Neural cell (in vitro differentiated cells): ENCODE data around the gene ARGLU1. TPM values are rescaled to one million over a fixed set of nuclear protein-coding genes. Genes with fewer than 3 reads are reported as not detected.

Source experiments
- H2AFZ ChIP-seq: fragments of 200-600, 300-800 bp; sonication (generic), shearing (Covaris generic); 2 replicates; pipeline ENCODE4 v1.6.0; 2014; ENCODE audit warnings: low read depth, mild to moderate bottlenecking, antibody characterized with exemption, low read length, moderate library complexity
- H3F3A ChIP-seq: fragments of 200-600 bp; shearing (Covaris generic); 2 replicates; pipeline ENCODE4 v1.6.1; 2016; ENCODE audit warnings: mild to moderate bottlenecking, moderate library complexity, mixed read lengths, antibody characterized with exemption, low read length; ENCODE audit not compliant: insufficient read depth, poor library complexity, severe bottlenecking
- H3K27ac ChIP-seq: fragments of 200-600, 300-800 bp; sonication (generic), shearing (Covaris generic); 2 replicates; pipeline ENCODE4 v1.5.1; 2014; ENCODE audit warnings: mild to moderate bottlenecking, low read length, moderate library complexity
- H3K27me3 ChIP-seq: fragments of 300-800, 200-600 bp; sonication (generic), shearing (Covaris generic); 2 replicates; pipeline ENCODE4 v1.6.0; 2014; ENCODE audit warnings: mild to moderate bottlenecking, low read depth, low read length, moderate library complexity; ENCODE audit not compliant: insufficient read depth
- H3K36me3 ChIP-seq: fragments of 300-800, 200-600 bp; sonication (generic), shearing (Covaris generic); 2 replicates; pipeline ENCODE4 v1.5.1; 2014; ENCODE audit warnings: mild to moderate bottlenecking, antibody characterized with exemption, low read length, moderate library complexity; ENCODE audit not compliant: insufficient read depth
- H3K4me2 ChIP-seq: fragments of 300-800, 200-600 bp; sonication (generic), shearing (Covaris generic); 2 replicates; pipeline ENCODE4 v1.6.0; 2014; ENCODE audit warnings: mild to moderate bottlenecking, low read length
- H3K4me3 ChIP-seq: fragments of 300-800, 200-600 bp; sonication (generic), shearing (Covaris generic); 2 replicates; pipeline ENCODE4 v1.5.1; 2014; ENCODE audit warnings: mild to moderate bottlenecking, low read length, moderate library complexity
- H3K79me2 ChIP-seq: fragments of 200-600 bp; shearing (Covaris generic); replicated peaks from 2 replicates; pipeline ENCODE4 v1.6.0; 2014; ENCODE audit warnings: mild to moderate bottlenecking, low read length, moderate library complexity; ENCODE audit not compliant: insufficient read depth
- H3K9ac ChIP-seq: fragments of 300-800, 200-600 bp; sonication (generic), shearing (Covaris generic); 2 replicates; pipeline ENCODE4 v1.6.1; 2016; ENCODE audit warnings: mild to moderate bottlenecking, low read length, mixed read lengths
- H3K9me2 ChIP-seq: fragments of 200-600 bp; shearing (Covaris generic); 2 replicates; pipeline ENCODE4 v1.6.1; 2016; ENCODE audit warnings: mild to moderate bottlenecking, low read length, mixed read lengths; ENCODE audit not compliant: insufficient read depth
- H3K9me3 ChIP-seq: fragments of 200-600, 300-800 bp; sonication (generic), shearing (Covaris generic); 2 replicates; pipeline ENCODE4 v1.6.1; 2016; ENCODE audit warnings: mild to moderate bottlenecking, mixed run types, low read length, moderate library complexity, mixed read lengths
- H4K20me1 ChIP-seq: fragments of 200-600 bp; shearing (Covaris generic); 2 replicates; pipeline ENCODE4 v1.6.1; 2016; ENCODE audit warnings: mild to moderate bottlenecking, mixed run types; ENCODE audit not compliant: insufficient read depth
- CTCF ChIP-seq: fragments of 450-650 bp; IDR thresholded peaks from 2 replicates; pipeline ENCODE4 v1.5.1; 2014; ENCODE audit warnings: antibody characterized with exemption, mild to moderate bottlenecking, moderate library complexity; ENCODE audit not compliant: poor library complexity, severe bottlenecking
- EP300 ChIP-seq: fragments of 450-650 bp; conservative IDR thresholded peaks from 2 replicates; pipeline ENCODE4 v1.6.1; 2014; ENCODE audit warnings: antibody characterized with exemption, mild to moderate bottlenecking, moderate library complexity; ENCODE audit not compliant: poor library complexity, severe bottlenecking
- EZH2 ChIP-seq: fragments of 200-600, 300-800 bp; shearing (Covaris generic), sonication (generic); IDR thresholded peaks from 2 replicates; pipeline ENCODE4 v1.6.1; 2014; ENCODE audit warnings: antibody characterized with exemption, low read length, borderline replicate concordance, mild to moderate bottlenecking; ENCODE audit not compliant: insufficient read depth, poor library complexity, severe bottlenecking
- MXI1 ChIP-seq: fragments of 450-650 bp; conservative IDR thresholded peaks from 2 replicates; pipeline ENCODE4 v1.6.1; 2014; ENCODE audit warnings: antibody characterized with exemption, mild to moderate bottlenecking; ENCODE audit not compliant: poor library complexity, severe bottlenecking
- RAD21 ChIP-seq: fragments of 450-650 bp; conservative IDR thresholded peaks from 2 replicates; pipeline ENCODE4 v1.6.1; 2014; ENCODE audit warnings: antibody characterized with exemption, mild to moderate bottlenecking, moderate library complexity
- REST ChIP-seq: IDR thresholded peaks from 2 replicates; pipeline ENCODE4 v1.6.1; 2012; ENCODE audit warnings: borderline replicate concordance
- SMC3 ChIP-seq: fragments of 450-650 bp; conservative IDR thresholded peaks from 2 replicates; pipeline ENCODE4 v1.6.1; 2014; ENCODE audit warnings: antibody characterized with exemption, mild to moderate bottlenecking, moderate library complexity; ENCODE audit not compliant: poor library complexity
- TAF1 ChIP-seq: IDR thresholded peaks from 2 replicates; pipeline ENCODE4 v1.6.1; 2012; ENCODE audit warnings: low read depth
- polyA plus RNA-seq: library from polyadenylated mRNA; depleted of rRNA; stranded (reverse); fragments of >200 nt; gene quantifications from 2 replicates; pipeline ENCODE4 v1.2.3, GENCODE V29; 2014

Gene ARGLU1
- polyA plus RNA-seq, 1 donor from 2014 or later, result 967 TPM

- peaks cover 17% of the 10 kb centered on the region for H4K20me1 ChIP-seq
- H3K36me3 ChIP-seq, result no peaks in the 10 kb centered on the region
- H3K4me3 ChIP-seq, result no peak overlapping the region
- no peak overlapping the region for H3K9ac ChIP-seq
- H3K9me3 ChIP-seq, result no peaks in the 10 kb centered on the region
- H3K79me2 ChIP-seq, result peaks cover 27% of the 10 kb centered on the region
- TF ChIP-seq SMC3 (no peak), TAF1 (no peak), MXI1 (no peak), REST (no peak), CTCF (no peak), EP300 (no peak), EZH2 (no peak), RAD21 (no peak)
- no peak overlapping the region for H3K27ac ChIP-seq
- no peaks in the 10 kb centered on the region for H3K27me3 ChIP-seq
- no peaks in the 10 kb centered on the region for H3K9me2 ChIP-seq
- H3F3A ChIP-seq, result no peaks in the 10 kb centered on the region
- no peak overlapping the region for H3K4me2 ChIP-seq
- H2AFZ ChIP-seq, result no peak overlapping the region
Observed at GRCh38 chr13:106569233-106570095, 1.5 kb upstream of the ARGLU1 start.

- Histone ChIP-seq H3K36me3 (no peaks in the 10 kb centered on the region), H3K4me3 (peak overlapping the region; percentile 97), H3K9ac (peak overlapping the region; percentile 99), H3K79me2 (peaks cover 37% of the 10 kb centered on the region), H3K4me2 (peak overlapping the region; percentile 56), H3K27me3 (no peaks in the 10 kb centered on the region), H2AFZ (peak overlapping the region; percentile 41), H3K27ac (peak overlapping the region; percentile 99), H3F3A (no peaks in the 10 kb centered on the region), H3K9me3 (no peaks in the 10 kb centered on the region), H4K20me1 (peaks cover 18% of the 10 kb centered on the region), H3K9me2 (no peaks in the 10 kb centered on the region)
- TF ChIP-seq SMC3, result no peak
- no peak for TF ChIP-seq REST
- no peak for TF ChIP-seq EP300
- TF ChIP-seq EZH2, result no peak
- TF ChIP-seq RAD21, result no peak
- no peak for TF ChIP-seq CTCF
- TF ChIP-seq MXI1, result no peak
Observed at GRCh38 chr13:106568299-106569003, 514 bp upstream of the ARGLU1 start.
